ENCODE results near the gene IGFBP2. TPM values are rescaled to one million over a fixed set of nuclear protein-coding genes. Genes with fewer than 3 reads are reported as not detected.

The IGFBP2 gene
- total RNA-seq, 1 experiment from 2014 or later = 11.6 TPM

- DNase-seq (ENCODE audit: low spot score) = no peak
Measured at GRCh38 chr2:216681683-216682082, 48.5 kb downstream of the IGFBP2 start.

GRCh38 chr2:216683846-216684245 lies 50.6 kb downstream of the IGFBP2 start:
- peak; percentile 83 for DNase-seq (ENCODE audit: low spot score)

GRCh38 chr2:216685327-216685875 lies 52.2 kb downstream of the IGFBP2 start:
- no peak for DNase-seq (ENCODE audit: low spot score)

- DNase-seq (ENCODE audit: low spot score) = no peak
Measured at GRCh38 chr2:216687111-216687510, 53.9 kb downstream of the IGFBP2 start.

- DNase-seq (ENCODE audit: low spot score) = no peak
Measured at GRCh38 chr2:216687646-216688045, 54.4 kb downstream of the IGFBP2 start.

GRCh38 chr2:216688731-216689340 lies 55.6 kb downstream of the IGFBP2 start:
- DNase-seq (ENCODE audit: low spot score) = no peak

- DNase-seq (ENCODE audit: low spot score) = no peak
Measured at GRCh38 chr2:216689397-216689796, 56.2 kb downstream of the IGFBP2 start.

- DNase-seq (ENCODE audit: low spot score) = no peak
Measured at GRCh38 chr2:216690456-216690852, 57.2 kb downstream of the IGFBP2 start.

- DNase-seq (ENCODE audit: low spot score) = peak; percentile 69
Measured at GRCh38 chr2:216690853-216691741, 57.9 kb downstream of the IGFBP2 start.

GRCh38 chr2:216692636-216693413 lies 59.6 kb downstream of the IGFBP2 start:
- peak; percentile 79 for DNase-seq (ENCODE audit: low spot score)

GRCh38 chr2:216693414-216694080 lies 60.3 kb downstream of the IGFBP2 start:
- no peak for DNase-seq (ENCODE audit: low spot score)

GRCh38 chr2:216694082-216694825 lies 61.0 kb downstream of the IGFBP2 start:
- no peak for DNase-seq (ENCODE audit: low spot score)

GRCh38 chr2:216694826-216695217 lies 61.6 kb downstream of the IGFBP2 start:
- no peak for DNase-seq (ENCODE audit: low spot score)

GRCh38 chr2:216695401-216695821 lies 62.2 kb downstream of the IGFBP2 start, which contains the start of gene IGFBP5:
TSS of gene IGFBP5 (minus strand) at chr2:216695549. CDS start at chr2:216694775, 774 bp downstream.
- DNase-seq (ENCODE audit: low spot score) = peak; percentile 82

- DNase-seq (ENCODE audit: low spot score) = no peak
Measured at GRCh38 chr2:216696321-216696720, 63.1 kb downstream of the IGFBP2 start.

- peak; percentile 72 for DNase-seq (ENCODE audit: low spot score)
Measured at GRCh38 chr2:216696751-216697560, 63.7 kb downstream of the IGFBP2 start.

- no peak for DNase-seq (ENCODE audit: low spot score)
Measured at GRCh38 chr2:216698293-216698692, 65.1 kb downstream of the IGFBP2 start.

GRCh38 chr2:216698895-216699294 lies 65.7 kb downstream of the IGFBP2 start:
- peak; percentile 86 for DNase-seq (ENCODE audit: low spot score)

GRCh38 chr2:216700088-216700567 lies 66.9 kb downstream of the IGFBP2 start:
- DNase-seq (ENCODE audit: low spot score) = no peak

- no peak for DNase-seq (ENCODE audit: low spot score)
Measured at GRCh38 chr2:216700781-216701180, 67.6 kb downstream of the IGFBP2 start.

Data from H4 (cell line).